Thyroid gland (tissue), 4 donors: ENCODE measurements around the gene CISD3. TPM values are rescaled to one million over a fixed set of nuclear protein-coding genes. Genes with fewer than 3 reads are reported as not detected.

Experiments used
- DNase-seq, 2 donors: peaks; one replicate each; pipeline ENCODE4 v3.0.0-alpha.2; 2019
- H3K27ac ChIP-seq, 3 donors: fragments of 200-600 bp; sonication (generic); 1 replicate in 2 of 3; 2 replicates in 1 of 3; pipeline ENCODE4 v1.5.1; 2016 to 2019; ENCODE audit warnings: mild to moderate bottlenecking in 1 of 3, moderate library complexity in 1 of 3
- H3K27me3 ChIP-seq: fragments of 200-600 bp; sonication (generic); one replicate; pipeline ENCODE4 v1.5.1; 2019
- H3K36me3 ChIP-seq, 2 donors: fragments of 200-600 bp; sonication (generic); one replicate each; pipeline ENCODE4 v1.5.1; 2016 to 2019
- H3K4me1 ChIP-seq, 2 donors: fragments of 200-600 bp; sonication (generic); one replicate each; pipeline ENCODE4 v1.5.1; 2017 to 2019
- H3K4me3 ChIP-seq, 3 donors: fragments of 200-600 bp; sonication (generic); replicated peaks in 1 of 3; 1 replicate in 2 of 3; 2 replicates in 1 of 3; pipeline ENCODE4 v1.5.1; 2016; ENCODE audit warnings: mild to moderate bottlenecking in 1 of 3
- H3K9me3 ChIP-seq: fragments of 200-600 bp; sonication (generic); one replicate; pipeline ENCODE4 v1.5.1; 2017
- CTCF ChIP-seq, 6 experiments: fragments of 200-600 bp in 3 of 6; fragments of 450-650 bp in 3 of 6; sonication (generic) in 3 of 6; IDR thresholded peaks; one replicate each; pipeline ENCODE4 v1.5.1; 2016 to 2019; ENCODE audit warnings: antibody characterized with exemption in 6 of 6, mild to moderate bottlenecking in 2 of 6, inconsistent platforms in 1 of 6, moderate library complexity in 1 of 6
- POLR2A ChIP-seq, 2 donors: fragments of 450-650 bp; IDR thresholded peaks; one replicate each; pipeline ENCODE4 v1.6.1; 2017; ENCODE audit warnings: antibody characterized with exemption in 2 of 2, mild to moderate bottlenecking in 2 of 2, moderate library complexity in 1 of 2
- WGBS, 2 donors: methylation state at CpG; one replicate each; pipeline ENCODE4 v1.1.5; 2017; 5-methylcytosine and 5-hydroxymethylcytosine counted together
- intact Hi-C: fragments of 100-400 bp; cut with DNase I; formaldehyde crosslinking; loops from one replicate; pipeline ENCODE4 v1.15.1; 2023
- total RNA-seq, 4 donors: library from RNA; depleted of rRNA; stranded (reverse); fragments of >200 nt; gene quantifications; one replicate each; pipeline ENCODE4 v1.2.3, GENCODE V29; 2016

Gene CISD3
- total RNA-seq, 4 donors from 2014 or later, result 12.4 to 29.0 (median 18.2) TPM

DNA sequence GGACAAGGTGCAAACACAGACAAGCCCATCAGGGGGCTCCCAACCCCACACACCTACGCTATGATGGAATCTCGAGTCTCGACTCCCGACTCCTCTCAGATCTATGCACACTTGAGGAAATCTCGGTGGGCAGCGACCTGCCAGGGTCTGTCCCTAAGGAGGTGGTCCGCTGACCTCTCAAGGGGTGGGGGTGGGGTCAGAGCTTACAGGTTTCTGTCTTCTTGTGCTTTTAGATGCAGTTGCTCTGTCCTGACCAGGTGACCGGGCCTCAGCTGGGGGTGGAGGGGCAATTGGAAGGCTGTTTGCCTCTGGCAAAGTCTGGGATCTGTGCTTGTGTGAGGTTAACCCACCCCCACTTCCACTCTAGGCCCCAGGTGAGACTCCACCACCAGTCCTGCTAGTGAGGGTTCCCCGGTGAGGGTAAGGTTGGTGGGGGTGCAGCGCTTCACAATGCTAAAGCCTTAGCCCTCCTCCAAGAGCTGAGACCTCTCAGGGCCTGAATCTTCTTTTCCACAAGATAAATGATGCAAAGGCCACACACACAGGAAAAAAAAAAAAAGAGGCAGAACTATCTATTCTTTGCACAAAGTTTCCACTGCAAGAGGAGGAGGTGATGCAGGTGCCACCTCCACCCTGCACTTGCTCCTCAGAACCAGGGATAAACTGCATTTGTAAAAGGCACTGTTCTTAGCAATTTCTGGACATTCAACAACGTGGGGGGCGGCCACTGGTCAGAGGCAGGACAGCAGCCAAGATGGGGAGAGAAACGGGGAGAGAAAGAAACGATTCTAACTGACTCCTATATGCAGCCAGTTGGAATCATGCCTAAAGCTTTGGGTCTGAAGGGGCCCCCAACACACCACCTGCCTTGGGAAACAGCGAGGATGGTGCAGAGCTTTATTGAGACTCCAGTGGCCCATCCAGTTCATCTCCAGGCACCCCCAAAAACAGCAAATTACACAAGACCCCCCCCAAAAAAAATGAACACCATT lies 4.1 kb downstream of the CISD3 start:
- H3K9me3 ChIP-seq, result no peaks in the 10 kb centered on the region
- no peak for DNase-seq
- TF ChIP-seq POLR2A (IDR thresholded peaks at IDR 0.05), result no peak
- TF ChIP-seq CTCF (IDR thresholded peaks at IDR 0.05), result no peak
- H3K4me1 ChIP-seq, result peaks cover 30 to 39% of the 10 kb centered on the region in 2 donors
- intact Hi-C loops, result loop anchor here (2.0 to 10.0 kb wide), 2 partner anchors 57 to 129 kb away; partner anchors contain the start of gene SRCIN1
- H3K4me3 ChIP-seq, result no peak overlapping the region
- WGBS, 2 donors, result 57 to 71% methylated on average over 11 to 15 of the region's 15 CpGs
- peaks cover 14% of the 10 kb centered on the region in 2 donors for H3K36me3 ChIP-seq
- H3K27me3 ChIP-seq, result no peaks in the 10 kb centered on the region
- peak overlapping the region in 1 of 3 donors; percentile 75 for H3K27ac ChIP-seq

DNA sequence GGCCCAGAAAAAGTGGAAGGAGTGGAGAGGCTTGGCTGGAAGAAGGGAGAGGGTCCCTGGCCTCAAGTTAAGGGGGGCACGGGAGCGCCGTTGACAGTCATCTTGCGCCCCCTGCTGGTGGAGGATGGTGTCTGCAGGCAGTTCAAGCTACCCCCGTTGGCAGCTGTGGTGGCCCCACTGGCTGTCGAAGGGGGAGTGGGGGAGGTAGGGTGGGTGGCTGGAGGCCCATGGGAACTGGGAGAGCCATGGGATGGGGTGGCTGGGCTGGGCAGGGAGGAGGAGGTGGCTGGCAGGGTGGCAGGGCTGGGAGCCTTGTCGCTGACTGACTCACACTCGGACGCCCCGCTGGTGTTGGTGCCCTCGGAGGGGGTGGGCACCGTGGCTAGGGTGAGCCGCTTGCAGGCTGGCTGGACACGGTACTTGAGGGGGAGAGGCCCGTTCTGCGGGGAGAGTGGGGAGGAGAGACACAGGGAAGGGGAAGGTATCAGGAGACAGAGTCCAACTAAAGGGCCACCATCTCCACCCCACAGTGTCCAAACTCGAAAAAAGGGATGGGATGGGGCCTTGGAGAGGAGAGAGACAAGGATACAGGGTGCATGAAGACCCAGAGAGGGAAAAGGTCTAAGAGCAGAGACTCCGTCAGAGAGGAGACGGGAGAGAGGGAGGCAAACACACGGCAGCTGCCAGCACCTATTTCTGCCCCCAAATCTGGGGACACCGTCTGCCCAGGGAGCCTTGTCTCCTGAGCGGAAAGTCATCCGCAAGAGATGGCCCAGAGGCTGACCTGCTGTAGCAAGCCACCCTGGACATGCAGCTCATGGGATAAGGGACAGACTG lies 5.2 kb downstream of the CISD3 start:
- DNase-seq, result peak; percentile 57
- Histone ChIP-seq H3K4me3 (no peak overlapping the region), H3K36me3 (peaks cover 14% of the 10 kb centered on the region in 2 donors), H3K4me1 (peaks cover 27 to 36% of the 10 kb centered on the region in 2 donors), H3K27me3 (no peaks in the 10 kb centered on the region), H3K9me3 (no peaks in the 10 kb centered on the region), H3K27ac (no peak overlapping the region)
- intact Hi-C loops, result loop anchor here (2.0 to 10.0 kb wide), 3 partner anchors 33 to 131 kb away; partner anchors contain the start of gene SRCIN1
- no peak for TF ChIP-seq POLR2A (IDR thresholded peaks at IDR 0.05)
- peak; percentile 80 to 93 (median 86) for TF ChIP-seq CTCF (IDR thresholded peaks at IDR 0.05)
- WGBS, 2 donors, result 44 to 50% methylated on average over 17 to 23 of the region's 23 CpGs

GRCh38 chr17:38738007-38738662 lies 8.0 kb downstream of the CISD3 start:
- no peaks in the 10 kb centered on the region for H3K9me3 ChIP-seq
- 87 to 92% methylated on average over 14 of the region's 14 CpGs for WGBS, 2 donors
- TF ChIP-seq POLR2A (IDR thresholded peaks at IDR 0.05) (no peak), CTCF (IDR thresholded peaks at IDR 0.05) (no peak)
- no peak overlapping the region for H3K4me3 ChIP-seq
- H3K27ac ChIP-seq, result no peak overlapping the region
- no peaks in the 10 kb centered on the region for H3K27me3 ChIP-seq
- intact Hi-C loops, result loop anchor here (5.0 to 10.0 kb wide), 2 partner anchors 36 to 133 kb away; partner anchors contain the start of gene SRCIN1
- DNase-seq, result no peak
- peaks cover 11 to 14% of the 10 kb centered on the region in 2 donors for H3K36me3 ChIP-seq
- peaks cover 24 to 39% of the 10 kb centered on the region in 2 donors for H3K4me1 ChIP-seq

GRCh38 chr17:38738686-38739085 lies 8.5 kb downstream of the CISD3 start:
- H3K27me3 ChIP-seq, result no peaks in the 10 kb centered on the region
- WGBS, 2 donors, result 90 to 95% methylated on average over 16 of the region's 16 CpGs
- H3K36me3 ChIP-seq, result peaks cover 8 to 14% of the 10 kb centered on the region in 2 donors
- no peak for DNase-seq
- no peak overlapping the region for H3K27ac ChIP-seq
- TF ChIP-seq POLR2A (IDR thresholded peaks at IDR 0.05), result no peak
- TF ChIP-seq CTCF (IDR thresholded peaks at IDR 0.05), result no peak
- intact Hi-C loops, result loop anchor here (5.0 to 10.0 kb wide), 2 partner anchors 36 to 134 kb away; partner anchors contain the start of gene SRCIN1
- H3K4me1 ChIP-seq, result peaks cover 26 to 41% of the 10 kb centered on the region in 2 donors
- H3K9me3 ChIP-seq, result no peaks in the 10 kb centered on the region
- no peak overlapping the region for H3K4me3 ChIP-seq
